Activated B cell treated with CpG ODN at 0.5 μM for 24 hours (primary cell): ENCODE data around the gene BACE1-AS. TPM values are rescaled to one million over a fixed set of nuclear protein-coding genes. Genes with fewer than 3 reads are reported as not detected.

Experiments
- ATAC-seq: fragments of 200-7000 bp; cut with Tn5 transposase; one replicate; pipeline ENCODE4 v1.10.0; 2021; ENCODE audit warnings: low read depth, mild to moderate bottlenecking, moderate library complexity
- CTCF ChIA-PET: fragments of 350-600 bp; sonication (Branson Sonifier 250); formaldehyde crosslinking; loops from one replicate; lab custom pipeline; 2021; ENCODE audit warnings: antibody characterized with exemption; lab: Charles Lee
- POLR2A ChIA-PET: fragments of 350-600 bp; sonication (Branson Sonifier 250); formaldehyde crosslinking; loops from one replicate; lab custom pipeline; 2021; ENCODE audit warnings: antibody characterized with exemption; lab: Charles Lee
- DNase-seq: peaks from one replicate; pipeline ENCODE4 v3.0.0; 2022
- H3K27ac Mint-ChIP-seq: one replicate; pipeline ENCODE4 v1.8.0; 2020; ENCODE audit warnings: mixed read lengths
- H3K27me3 Mint-ChIP-seq: one replicate; pipeline ENCODE4 v1.8.0; 2021; ENCODE audit warnings: mixed read lengths
- H3K36me3 Mint-ChIP-seq: one replicate; pipeline ENCODE4 v1.8.0; 2021; ENCODE audit warnings: low read depth, mixed read lengths
- H3K4me1 Mint-ChIP-seq: one replicate; pipeline ENCODE4 v1.8.0; 2021; ENCODE audit warnings: mixed read lengths
- H3K4me3 Mint-ChIP-seq: one replicate; pipeline ENCODE4 v1.8.0; 2020; ENCODE audit warnings: mild to moderate bottlenecking, mixed read lengths
- H3K9me3 Mint-ChIP-seq: one replicate; pipeline ENCODE4 v1.8.0; 2020; ENCODE audit warnings: mixed read lengths
- intact Hi-C: fragments of 100-400 bp; cut with micrococcal nuclease; formaldehyde crosslinking; loops from one replicate; pipeline ENCODE4 v1.15.1; 2024
- total RNA-seq: library from RNA; stranded (reverse); gene quantifications from 2 replicates; pipeline ENCODE4 v1.2.3, GENCODE V29; 2022
- TF ChIP-seq, protein P1 (sequence below): fragments of 200-600 bp; IDR thresholded peaks from one replicate; pipeline ENCODE4 v1.8.0; 2022; ENCODE audit warnings: antibody characterized with exemption, mild to moderate bottlenecking

Gene BACE1-AS
- total RNA-seq, 1 donor from 2014 or later: 7.9 TPM

DNA sequence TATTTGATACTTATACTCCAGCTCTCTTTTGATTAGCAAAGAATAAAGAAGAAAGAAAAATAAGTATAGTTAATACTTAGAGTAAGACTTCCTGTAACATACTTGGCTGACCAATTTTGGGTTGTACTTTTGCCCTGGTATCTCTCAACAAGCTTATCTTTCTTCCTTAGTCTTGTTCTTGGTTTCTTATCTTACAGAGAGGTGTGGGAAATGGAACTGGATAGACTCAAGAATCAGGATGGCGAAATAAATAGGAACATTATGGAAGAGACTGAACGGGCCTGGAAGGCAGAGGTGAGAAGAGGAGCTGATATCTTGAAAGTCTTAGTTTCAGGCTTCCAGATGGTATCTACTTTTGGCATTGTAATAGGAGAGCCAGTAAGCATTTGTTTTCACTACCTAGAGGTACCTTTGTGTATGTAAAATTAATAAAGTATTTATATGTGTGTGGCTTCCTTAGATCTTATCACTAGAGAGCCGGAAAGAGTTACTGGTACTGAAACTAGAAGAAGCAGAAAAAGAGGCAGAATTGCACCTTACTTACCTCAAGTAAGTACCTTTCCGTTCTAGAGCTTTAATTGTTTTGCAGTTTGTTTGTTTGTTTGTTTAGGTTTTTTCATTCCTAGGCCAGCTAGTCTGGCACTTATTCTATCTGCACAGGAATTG, 11.3 kb upstream of the BACE1-AS start:
- Mint-ChIP-seq H3K27me3 (no peaks in the 10 kb centered on the region), H3K4me3 (no peak overlapping the region), H3K9me3 (no peaks in the 10 kb centered on the region), H3K27ac (no peak overlapping the region), H3K4me1 (peaks cover 4% of the 10 kb centered on the region), H3K36me3 (peaks cover 57% of the 10 kb centered on the region)
- ATAC-seq (no peak), DNase-seq (no peak)
- ChIA-PET POLR2A (no interaction called here), CTCF (no interaction called here)
- intact Hi-C loops: no loop called here
- TF ChIP-seq, protein P1, sequence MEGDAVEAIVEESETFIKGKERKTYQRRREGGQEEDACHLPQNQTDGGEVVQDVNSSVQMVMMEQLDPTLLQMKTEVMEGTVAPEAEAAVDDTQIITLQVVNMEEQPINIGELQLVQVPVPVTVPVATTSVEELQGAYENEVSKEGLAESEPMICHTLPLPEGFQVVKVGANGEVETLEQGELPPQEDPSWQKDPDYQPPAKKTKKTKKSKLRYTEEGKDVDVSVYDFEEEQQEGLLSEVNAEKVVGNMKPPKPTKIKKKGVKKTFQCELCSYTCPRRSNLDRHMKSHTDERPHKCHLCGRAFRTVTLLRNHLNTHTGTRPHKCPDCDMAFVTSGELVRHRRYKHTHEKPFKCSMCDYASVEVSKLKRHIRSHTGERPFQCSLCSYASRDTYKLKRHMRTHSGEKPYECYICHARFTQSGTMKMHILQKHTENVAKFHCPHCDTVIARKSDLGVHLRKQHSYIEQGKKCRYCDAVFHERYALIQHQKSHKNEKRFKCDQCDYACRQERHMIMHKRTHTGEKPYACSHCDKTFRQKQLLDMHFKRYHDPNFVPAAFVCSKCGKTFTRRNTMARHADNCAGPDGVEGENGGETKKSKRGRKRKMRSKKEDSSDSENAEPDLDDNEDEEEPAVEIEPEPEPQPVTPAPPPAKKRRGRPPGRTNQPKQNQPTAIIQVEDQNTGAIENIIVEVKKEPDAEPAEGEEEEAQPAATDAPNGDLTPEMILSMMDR: no peak

DNA sequence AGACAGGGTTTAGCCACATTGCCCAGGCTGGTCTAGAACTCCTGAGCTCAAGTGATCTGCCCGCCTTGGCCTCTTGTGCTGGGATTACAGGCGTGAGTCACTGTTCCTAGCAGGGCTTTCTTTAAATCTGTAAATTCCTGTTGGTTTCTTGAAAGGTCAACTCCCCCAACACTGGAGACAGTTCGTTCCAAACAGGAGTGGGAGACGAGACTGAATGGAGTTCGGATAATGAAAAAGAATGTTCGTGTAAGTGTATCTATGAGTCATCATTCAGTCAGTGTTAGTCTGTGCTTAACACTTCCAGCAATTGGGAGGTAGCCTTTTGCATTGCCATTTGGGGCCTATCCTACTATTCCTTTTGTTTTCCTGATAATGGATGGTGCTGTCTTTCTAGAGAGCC, 10.0 kb upstream of the BACE1-AS start:
- DNase-seq (no peak), ATAC-seq (no peak)
- H3K4me3 Mint-ChIP-seq: no peak overlapping the region
- TF ChIP-seq, protein P1: no peak
- no peaks in the 10 kb centered on the region for H3K4me1 Mint-ChIP-seq
- ChIA-PET POLR2A (no interaction called here), CTCF (no interaction called here)
- intact Hi-C loops: no loop called here
- no peaks in the 10 kb centered on the region for H3K9me3 Mint-ChIP-seq
- no peak overlapping the region for H3K27ac Mint-ChIP-seq
- peaks cover 59% of the 10 kb centered on the region for H3K36me3 Mint-ChIP-seq
- no peaks in the 10 kb centered on the region for H3K27me3 Mint-ChIP-seq

DNA sequence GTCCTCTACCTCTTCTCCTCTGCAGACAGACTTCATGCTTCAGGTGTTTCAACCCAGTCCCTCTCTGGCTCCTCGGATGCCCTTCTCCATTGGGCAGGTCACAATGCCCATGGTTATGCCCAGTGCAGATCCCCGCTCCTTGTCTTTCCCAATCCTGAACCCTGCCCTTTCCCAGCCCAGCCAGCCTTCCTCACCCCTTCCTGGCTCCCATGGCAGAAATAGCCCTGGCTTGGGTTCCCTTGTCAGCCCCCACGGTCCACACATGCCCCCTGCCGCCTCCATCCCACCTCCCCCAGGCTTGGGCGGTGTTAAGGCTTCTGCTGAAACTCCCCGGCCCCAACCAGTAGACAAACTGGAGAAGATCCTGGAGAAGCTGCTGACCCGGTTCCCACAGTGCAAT, 9.3 kb upstream of the BACE1-AS start:
- intact Hi-C loops: no loop called here
- Mint-ChIP-seq H3K4me1 (no peaks in the 10 kb centered on the region), H3K27ac (no peak overlapping the region), H3K4me3 (no peak overlapping the region), H3K9me3 (no peaks in the 10 kb centered on the region), H3K36me3 (peaks cover 66% of the 10 kb centered on the region), H3K27me3 (no peaks in the 10 kb centered on the region)
- ChIA-PET CTCF (no interaction called here), POLR2A (no interaction called here)
- TF ChIP-seq, protein P1: no peak
- ATAC-seq (no peak), DNase-seq (no peak)

DNA sequence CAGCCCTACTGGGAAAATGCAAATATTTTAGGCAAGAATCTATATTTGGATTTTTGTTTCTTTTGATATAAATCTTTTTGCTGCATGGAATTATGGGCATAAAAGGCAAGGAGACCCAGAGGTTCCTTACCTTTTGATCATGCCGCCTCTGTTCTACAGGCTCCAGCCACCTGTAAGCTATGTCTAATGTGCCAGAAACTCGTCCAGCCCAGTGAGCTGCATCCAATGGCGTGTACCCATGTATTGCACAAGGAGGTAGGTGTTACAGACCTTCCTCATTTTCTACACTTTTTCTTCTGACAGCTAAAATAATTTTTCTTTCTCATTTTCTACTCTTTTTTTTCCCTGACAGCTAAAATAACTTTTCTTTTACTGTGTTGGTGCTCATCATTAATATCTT, 8.2 kb upstream of the BACE1-AS start:
- no peak overlapping the region for H3K27ac Mint-ChIP-seq
- POLR2A ChIA-PET: interaction anchor here (0.5 kb wide), 1 partner anchor 13 kb away, joined by 5 read pairs; no protein-coding TSS in a partner anchor
- TF ChIP-seq, protein P1: no peak
- no peak for DNase-seq
- ATAC-seq: no peak
- no peaks in the 10 kb centered on the region for H3K4me1 Mint-ChIP-seq
- no peaks in the 10 kb centered on the region for H3K27me3 Mint-ChIP-seq
- CTCF ChIA-PET: no interaction called here
- intact Hi-C loops: no loop called here
- H3K4me3 Mint-ChIP-seq: no peak overlapping the region
- H3K9me3 Mint-ChIP-seq: no peaks in the 10 kb centered on the region
- peaks cover 66% of the 10 kb centered on the region for H3K36me3 Mint-ChIP-seq

DNA sequence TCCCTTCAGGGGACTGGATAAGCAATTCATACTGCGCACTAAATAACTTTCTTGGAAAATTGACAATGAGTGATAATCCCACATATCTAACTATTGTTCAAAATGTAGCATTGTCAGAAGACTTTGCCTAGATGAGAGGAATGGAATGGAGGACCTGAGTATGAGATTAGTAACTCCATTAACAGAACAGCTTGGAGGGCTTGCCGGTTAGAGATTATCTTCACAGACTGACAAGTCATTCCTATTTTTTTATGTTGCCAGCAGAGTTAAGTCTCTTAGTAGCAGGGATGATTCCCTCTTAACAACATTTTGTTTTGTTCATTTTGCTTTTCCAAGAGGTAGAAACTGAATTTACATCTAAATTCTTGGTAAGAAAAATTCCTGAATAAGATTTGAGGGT, 7.1 kb upstream of the BACE1-AS start:
- Mint-ChIP-seq H3K4me3 (no peak overlapping the region), H3K36me3 (peaks cover 74% of the 10 kb centered on the region), H3K27ac (no peak overlapping the region), H3K4me1 (no peaks in the 10 kb centered on the region), H3K27me3 (no peaks in the 10 kb centered on the region), H3K9me3 (no peaks in the 10 kb centered on the region)
- CTCF ChIA-PET: no interaction called here
- POLR2A ChIA-PET: no interaction called here
- TF ChIP-seq, protein P1: no peak
- intact Hi-C loops: no loop called here
- ATAC-seq: no peak
- no peak for DNase-seq
